Putamen (tissue), 1 donor: ENCODE data around the gene CREBRF.

Experiments
- DNase-seq: peaks from one replicate; pipeline ENCODE4 v3.0.0-alpha.2; 2016; ENCODE audit warnings: low spot score

The CREBRF gene

DNA sequence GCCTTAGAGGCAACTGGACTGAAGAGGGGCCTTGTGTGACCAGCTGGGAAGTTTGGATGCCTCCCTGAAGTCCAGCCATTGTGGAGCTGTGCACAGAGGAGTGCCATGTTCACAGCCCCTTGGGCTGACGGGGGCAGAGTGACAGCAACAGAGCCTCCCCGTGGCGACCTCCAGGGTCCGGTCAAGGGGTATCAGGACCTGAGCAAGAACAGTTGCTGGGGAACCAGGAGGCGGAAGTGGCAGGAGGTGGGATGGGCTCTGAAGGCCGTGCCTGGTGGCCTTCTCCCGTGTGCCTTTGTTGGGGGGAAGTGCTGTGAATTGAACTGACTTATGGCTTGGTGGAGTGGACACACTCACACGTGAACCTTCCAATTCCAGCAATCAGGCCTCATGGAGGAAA is 102.2 kb downstream of the CREBRF start:
- DNase-seq = no peak

DNA sequence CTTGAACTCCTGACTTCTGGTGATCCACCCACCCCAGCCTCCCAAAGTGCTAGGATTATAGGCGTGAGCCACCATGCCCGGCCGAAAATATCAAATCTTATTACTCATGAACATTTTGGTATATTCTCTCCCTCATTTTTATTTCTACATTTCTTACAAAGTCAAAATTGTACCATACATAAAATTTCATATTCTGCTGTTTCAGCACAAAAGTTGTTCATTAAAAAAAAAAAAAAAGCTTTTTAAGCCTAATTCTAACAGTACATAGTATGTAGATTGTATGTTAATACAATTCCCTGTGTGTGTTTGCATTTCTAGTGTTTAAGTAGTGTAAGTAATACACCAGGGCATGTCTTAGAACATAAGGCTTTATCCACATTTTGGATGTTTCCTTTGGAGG is 103.1 kb downstream of the CREBRF start:
- DNase-seq = no peak

DNA sequence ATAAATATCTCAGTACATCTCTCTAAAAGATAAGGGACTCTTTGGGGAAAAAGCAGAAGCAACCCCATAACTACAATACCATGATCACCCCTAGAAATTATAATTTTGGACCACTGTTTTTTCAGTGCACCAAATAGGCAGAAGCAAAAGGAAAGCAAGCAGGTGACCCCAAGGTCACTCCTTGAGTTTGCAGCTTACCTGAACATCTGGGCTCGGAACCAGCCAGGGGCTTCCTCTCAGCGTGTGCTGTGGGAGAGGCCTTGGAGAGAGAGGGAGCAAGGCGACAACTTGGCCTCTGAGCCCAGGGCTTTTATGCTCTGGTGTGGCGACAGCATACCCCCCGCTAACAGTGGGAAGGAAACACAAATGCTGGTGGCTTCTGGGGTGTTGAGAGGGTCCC is 105.0 kb downstream of the CREBRF start:
- no peak for DNase-seq

DNA sequence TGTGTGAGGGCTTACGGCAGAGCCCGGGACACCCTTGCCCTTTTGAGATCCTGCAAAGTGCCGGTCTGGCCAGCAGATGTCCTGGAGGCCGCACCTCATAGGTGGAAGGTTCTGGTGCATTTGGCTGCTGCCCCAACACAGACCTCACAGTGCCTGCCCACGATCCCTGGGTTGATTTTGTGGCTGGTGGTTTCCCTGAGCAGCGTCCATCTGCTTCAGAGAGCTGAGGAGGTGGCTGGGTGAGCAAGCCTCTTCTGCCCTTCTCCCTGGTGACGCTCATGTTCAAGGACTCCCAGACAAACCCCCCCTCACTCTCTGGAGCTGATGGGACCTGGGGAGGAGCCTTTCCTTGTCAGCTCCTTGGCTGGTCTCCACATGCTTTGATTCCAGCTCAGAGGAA is 107.1 kb downstream of the CREBRF start:
- no peak for DNase-seq

DNA sequence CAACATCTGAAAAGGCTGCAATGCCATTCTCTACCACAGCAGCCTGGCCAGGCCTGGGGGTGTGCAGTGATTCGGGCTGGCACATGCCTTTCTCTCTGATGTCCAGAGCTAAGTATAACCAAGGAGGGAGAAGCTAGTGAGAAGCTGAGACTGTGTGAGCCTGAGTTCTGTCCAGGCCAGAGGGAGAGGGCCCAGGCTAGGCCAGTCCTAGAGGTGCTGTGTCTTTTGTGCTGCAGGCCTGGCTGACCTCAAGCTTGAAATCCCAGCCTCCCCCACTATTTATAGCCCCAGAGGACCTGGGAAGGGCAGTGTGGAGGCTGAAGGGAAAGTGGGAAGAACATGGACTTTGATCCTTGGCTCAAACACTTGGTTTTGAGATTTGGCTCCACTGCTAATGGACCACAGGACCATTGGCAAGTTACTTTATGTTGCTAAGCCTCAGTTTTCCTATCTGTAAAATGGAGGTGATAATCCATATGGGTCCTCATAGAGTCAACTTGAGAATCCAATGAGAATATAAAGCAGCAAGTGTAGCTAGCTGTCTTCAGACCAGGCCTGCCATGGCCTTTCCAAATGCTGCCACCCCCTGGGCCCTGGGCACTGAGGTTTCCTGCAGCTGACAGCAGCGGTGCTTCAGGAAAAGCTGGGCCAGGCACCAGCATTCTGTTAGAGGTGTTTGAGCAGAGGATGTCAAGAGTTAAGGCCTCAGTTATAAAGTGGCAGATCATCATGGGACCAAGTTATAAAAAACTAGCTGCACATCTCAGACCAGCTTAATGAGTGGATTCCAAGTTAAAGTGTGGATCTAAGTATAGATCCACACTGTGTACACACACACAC is 109.2 kb downstream of the CREBRF start:
- no peak for DNase-seq

DNA sequence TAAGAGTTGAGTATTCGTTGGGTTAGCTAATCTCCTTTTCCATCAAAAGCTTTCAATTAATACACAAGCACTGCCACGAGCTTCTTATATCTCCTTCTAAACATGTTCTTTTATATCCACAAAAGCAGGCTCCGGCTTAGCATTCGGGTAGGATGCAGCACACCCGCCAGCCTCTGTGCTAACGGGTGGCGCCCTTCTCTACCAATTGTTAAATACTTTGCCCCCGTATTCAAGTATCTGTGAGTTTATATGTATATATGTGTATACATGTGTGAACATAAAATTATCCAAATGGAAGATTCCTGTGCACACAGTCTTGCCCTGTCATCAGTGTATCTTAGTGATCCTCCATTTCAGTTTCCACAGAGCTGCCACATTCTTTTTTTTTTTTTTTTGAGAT is 116.0 kb downstream of the CREBRF start:
- no peak for DNase-seq

DNA sequence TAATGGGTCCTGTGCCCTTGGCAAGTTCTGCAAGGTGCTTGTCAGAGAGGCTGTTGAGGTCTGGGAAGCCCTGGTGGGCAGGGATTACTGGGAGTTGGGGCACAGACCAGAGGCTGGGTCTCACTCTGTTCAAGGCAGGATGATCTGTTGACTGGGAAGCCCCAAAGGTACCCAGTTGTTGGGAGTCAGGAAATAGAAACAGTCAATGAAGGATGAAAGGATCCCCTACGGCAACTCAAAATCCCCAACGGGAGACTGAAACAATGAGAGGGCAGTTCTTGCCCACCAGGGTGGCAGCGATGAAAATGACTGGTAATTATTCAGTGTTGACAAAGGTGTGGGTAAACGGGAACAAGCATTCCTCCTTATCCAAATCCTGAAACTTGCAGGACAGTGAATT is 119.4 kb downstream of the CREBRF start:
- no peak for DNase-seq

DNA sequence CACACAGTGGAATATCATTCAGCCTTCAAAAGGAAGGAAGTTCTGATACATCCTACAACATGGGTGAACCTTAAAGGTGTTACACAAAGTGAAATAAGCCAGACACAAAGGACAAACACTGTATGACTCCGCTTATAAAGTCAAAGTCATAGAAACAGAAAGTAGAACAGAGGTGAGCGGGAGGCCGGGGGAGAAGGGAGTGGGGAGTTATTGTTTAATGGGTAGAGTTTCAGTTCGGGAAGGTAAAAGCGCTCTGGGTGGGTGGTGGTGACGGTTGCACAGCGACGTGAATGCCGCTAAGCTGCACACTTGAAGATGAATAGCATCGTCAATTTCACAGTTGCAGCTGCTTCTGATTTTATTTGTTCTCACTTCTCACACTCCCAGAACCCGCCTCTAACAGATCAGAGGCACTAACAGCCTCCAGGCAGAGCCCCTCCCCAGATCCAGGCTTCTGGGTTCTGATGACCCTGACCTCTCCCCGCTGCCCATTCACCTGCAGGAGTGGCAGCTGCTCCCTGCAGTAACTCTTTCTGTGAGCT is 122.3 kb downstream of the CREBRF start:
- no peak for DNase-seq

DNA sequence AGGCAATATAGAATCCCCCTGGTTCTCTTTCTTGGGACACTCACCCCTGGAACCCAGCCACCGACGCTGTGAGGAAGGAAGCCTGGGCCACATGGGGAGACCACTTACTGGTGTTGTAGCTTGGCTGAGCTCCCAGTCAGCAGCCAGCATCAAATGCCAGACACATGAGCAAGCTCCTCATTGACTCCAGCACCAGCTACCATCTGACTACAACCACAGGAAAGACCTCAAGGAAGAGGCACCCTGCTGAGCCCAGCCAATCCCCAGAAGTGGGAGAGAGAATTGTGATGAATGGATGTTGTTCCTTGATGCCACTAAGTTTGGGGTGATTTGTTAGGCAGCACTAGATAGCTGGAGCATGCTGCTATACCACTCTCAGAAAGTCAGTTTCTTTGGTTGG is 124.2 kb downstream of the CREBRF start:
- DNase-seq = no peak

DNA sequence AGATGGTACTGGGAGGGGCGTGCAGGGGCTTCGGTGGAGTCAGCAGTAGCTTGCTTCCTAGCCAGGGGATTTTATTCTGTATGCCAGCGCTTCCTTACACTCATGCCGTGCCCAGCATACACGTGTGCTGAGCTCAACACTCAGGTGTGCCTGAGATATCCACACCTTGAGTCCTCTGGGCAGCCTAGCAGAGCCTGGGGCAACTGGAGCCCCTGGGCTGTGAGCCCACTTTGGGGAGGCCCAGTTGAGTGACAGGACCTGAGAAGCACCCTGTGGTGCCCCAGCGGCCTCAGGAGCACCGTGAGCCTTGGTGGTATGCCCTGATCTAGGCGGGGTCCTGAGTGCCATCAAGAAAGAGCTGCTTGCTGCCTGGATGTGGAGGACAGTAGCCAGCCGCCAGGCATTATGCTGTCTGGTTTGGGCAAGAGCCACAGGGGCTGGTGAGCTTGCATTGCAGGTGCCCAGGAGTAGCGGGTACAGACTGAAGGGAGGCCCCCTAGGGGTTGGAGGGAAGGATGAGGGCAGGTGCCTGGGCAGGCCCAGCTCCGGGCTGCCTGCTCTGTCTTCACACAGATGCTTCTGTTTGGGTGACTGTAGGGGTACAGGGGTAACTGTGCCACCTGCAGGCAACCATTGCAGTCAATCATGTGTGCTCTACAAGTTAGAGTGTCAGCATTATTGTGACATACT is 131.0 kb downstream of the CREBRF start:
- DNase-seq = no peak

DNA sequence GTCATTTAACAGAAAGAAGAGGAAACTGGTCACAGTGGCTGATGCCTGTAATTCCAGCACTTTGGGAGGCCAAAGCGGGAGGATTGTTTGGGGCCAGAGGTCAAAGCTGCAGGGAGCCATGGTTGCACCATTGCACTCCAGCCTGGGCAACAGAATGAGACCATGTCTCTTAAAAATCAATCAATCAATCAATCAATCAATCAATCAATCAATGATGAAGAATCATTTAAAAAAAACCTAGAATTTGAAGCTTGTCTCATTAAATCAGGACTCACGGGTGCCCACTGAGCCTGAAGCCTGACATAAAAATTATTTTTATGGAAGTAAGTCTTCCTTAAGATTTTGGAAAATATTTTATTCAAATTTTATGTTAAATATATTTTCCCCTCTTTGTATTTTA is 132.1 kb downstream of the CREBRF start:
- DNase-seq = no peak
